Left kidney (tissue), 8 donors: ENCODE measurements around the gene MS4A3. TPM values are rescaled to one million over a fixed set of nuclear protein-coding genes. Genes with fewer than 3 reads are reported as not detected.
"Not testable (repeated sequence)": the region's sequence is repeated elsewhere in the genome, so short reads cannot be mapped to it uniquely, and the experiment has no call there.

Source experiments
- DNase-seq: peaks from one replicate; pipeline ENCODE4 v3.0.0-alpha.2; 2013
- long read RNA-seq, 8 donors: transcript quantifications; one replicate each; lab custom pipeline, GENCODE V29; 2026
- polyA plus RNA-seq: library from polyadenylated mRNA; unstranded; fragments of 120-200 nt; gene quantifications from one replicate; pipeline ENCODE4 v1.2.1, GENCODE V29; 2013; ENCODE audit not compliant: insufficient read length

Gene MS4A3, protein sequence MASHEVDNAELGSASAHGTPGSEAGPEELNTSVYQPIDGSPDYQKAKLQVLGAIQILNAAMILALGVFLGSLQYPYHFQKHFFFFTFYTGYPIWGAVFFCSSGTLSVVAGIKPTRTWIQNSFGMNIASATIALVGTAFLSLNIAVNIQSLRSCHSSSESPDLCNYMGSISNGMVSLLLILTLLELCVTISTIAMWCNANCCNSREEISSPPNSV
- polyA plus RNA-seq = 0.52 TPM
- long read RNA-seq, donor 1 = 0 reads
- long read RNA-seq, donor 2 = 0 reads
- long read RNA-seq, donor 3, partial matches to known transcripts = 0 of 1 reads
- long read RNA-seq, donor 3, other reads (novel, unspliced or antisense) = 0 of 1 reads
- long read RNA-seq, donor 4 = 0 reads
- long read RNA-seq, donor 5, partial matches to known transcripts = 0 of 1 reads
- long read RNA-seq, donor 5, other reads (novel, unspliced or antisense) = 0 of 1 reads
- long read RNA-seq, donor 6 = 0 reads
- long read RNA-seq, donor 7 = 0 reads
- long read RNA-seq, donor 8 = 0 reads

DNA sequence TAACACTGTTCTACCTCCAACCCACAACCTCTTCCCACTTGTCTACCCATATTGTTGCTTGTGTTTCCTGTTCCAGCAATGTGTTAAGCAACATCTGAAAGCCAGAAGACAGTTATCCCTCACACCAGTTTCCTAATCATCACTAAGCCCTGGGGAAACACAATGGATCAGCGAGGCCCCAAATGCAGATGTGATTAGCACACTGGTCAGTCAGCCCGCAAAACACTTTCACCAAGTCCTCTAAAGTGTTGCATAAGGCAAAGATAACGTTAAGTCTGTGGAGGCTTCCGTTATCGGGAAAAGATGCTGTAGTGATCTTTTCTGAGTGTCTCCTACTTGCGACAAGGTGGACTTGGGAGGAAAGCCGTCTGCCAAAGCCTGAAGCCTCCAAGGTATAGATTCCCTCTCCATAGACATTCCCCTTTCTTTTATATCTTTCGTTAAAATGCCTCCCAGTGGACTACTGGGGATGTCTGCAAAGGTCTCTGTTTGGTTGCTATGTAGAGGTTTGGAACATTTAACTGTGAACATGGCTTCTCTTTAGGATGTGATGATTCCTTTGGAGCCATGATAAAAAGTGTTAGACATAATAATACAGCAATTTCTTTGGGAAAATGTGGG, at the start of gene MS4A3:
MS4A3 (plus strand) TSS at position 317 of the 621 bp plus-strand sequence. CDS start 4,496 bp downstream, outside the sequence.
- DNase-seq = no peak

- no peak for DNase-seq
These were observed 39.6 kb upstream of the MS4A3 start, which contains the start of gene OOSP4B for GRCh38 chr11:60016881-60017280. TSS of gene OOSP4B (plus strand) at chr11:60017181.

GRCh38 chr11:60018058-60018457, 38.4 kb upstream of the MS4A3 start:
- no peak for DNase-seq

- DNase-seq = not testable (repeated sequence)
These were observed 36.1 kb upstream of the MS4A3 start for GRCh38 chr11:60020376-60020775.

GRCh38 chr11:60029015-60029632, 27.3 kb upstream of the MS4A3 start:
- no peak for DNase-seq

GRCh38 chr11:60040109-60040508, 16.4 kb upstream of the MS4A3 start, which contains the start of gene OOSP2:
TSS of gene OOSP2 (plus strand) at chr11:60040409. CDS start at chr11:60040460, 51 bp downstream.
- no peak for DNase-seq

DNA sequence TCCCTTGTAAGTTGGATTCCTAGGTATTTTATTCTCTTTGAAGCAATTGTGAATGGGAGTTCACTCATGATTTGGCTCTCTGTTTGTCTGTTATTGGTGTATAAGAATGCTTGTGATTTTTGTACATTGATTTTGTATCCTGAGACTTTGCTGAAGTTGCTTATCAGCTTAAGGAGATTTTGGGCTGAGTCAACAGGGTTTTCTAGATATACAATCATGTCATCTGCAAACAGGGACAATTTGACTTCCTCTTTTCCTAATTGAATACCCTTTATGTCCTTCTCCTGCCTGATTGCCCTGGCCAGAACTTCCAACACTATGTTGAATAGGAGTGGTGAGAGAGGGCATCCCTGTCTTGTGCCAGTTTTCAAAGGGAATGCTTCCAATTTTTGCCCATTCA, 6.0 kb upstream of the MS4A3 start:
- DNase-seq = not testable (repeated sequence)

- DNase-seq = not testable (repeated sequence)
These were observed 5.6 kb upstream of the MS4A3 start for GRCh38 chr11:60050839-60051238.

GRCh38 chr11:60059052-60059451, 2.6 kb downstream of the MS4A3 start:
- no peak for DNase-seq

DNA sequence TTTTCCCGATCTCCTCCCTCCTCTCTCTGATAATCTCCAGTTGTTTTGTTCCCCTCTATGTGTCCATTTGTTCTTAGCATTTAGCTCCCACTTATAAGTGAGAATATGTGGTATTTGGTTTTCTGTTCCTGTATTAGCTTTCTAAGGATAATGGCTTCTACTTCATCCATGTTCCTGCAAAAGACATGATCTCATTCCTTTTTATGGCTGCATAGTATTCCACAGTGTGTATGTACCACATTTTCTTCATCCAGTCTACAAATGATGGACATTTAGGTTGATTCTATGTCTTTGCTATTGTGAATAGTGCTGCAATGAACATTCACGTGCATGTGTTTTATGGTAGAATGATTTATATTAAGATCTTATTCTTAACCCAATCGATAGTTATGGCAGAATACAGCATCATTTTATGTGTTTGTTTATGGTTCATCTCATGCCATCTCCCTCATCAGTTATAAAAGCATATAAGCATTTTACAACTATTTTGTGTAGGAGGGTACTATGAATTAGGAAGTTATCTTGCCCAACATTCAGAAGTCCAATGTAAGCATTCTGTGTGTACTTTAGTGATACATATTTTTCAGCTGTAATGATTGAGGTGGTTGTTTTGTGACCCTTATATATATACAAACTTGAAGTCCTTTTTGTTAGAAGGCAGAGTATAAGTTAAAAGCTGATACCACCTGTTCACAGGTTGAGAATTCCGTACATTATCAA, 3.2 kb downstream of the MS4A3 start:
- no peak for DNase-seq

GRCh38 chr11:60064111-60064510, 7.6 kb downstream of the MS4A3 start:
- DNase-seq = no peak

GRCh38 chr11:60065801-60066200, 9.3 kb downstream of the MS4A3 start:
- no peak for DNase-seq

GRCh38 chr11:60069450-60069849, 13.0 kb downstream of the MS4A3 start:
- no peak for DNase-seq

- DNase-seq = not testable (repeated sequence)
These were observed 15.2 kb downstream of the MS4A3 start for GRCh38 chr11:60071644-60072043.

GRCh38 chr11:60077216-60077817, 20.9 kb downstream of the MS4A3 start:
- DNase-seq = no peak

DNA sequence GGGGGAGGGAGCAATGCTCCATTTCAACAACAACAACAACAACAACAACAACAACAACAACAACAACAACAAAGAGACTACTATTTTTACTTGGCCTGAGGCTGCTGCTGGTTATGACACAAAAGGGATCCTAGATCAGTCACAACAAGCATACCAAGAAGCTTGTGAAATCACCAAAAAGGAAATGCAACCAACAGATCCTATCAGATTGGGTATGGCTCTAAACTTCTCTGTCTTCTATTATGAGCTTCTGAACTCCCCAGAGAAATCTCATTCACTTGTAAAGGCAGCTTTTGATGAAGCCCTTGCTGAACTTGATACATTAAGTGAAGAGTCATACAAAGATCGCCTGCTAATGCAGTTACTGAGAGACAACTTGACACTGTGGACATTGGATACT, 21.5 kb downstream of the MS4A3 start:
- no peak for DNase-seq

DNA sequence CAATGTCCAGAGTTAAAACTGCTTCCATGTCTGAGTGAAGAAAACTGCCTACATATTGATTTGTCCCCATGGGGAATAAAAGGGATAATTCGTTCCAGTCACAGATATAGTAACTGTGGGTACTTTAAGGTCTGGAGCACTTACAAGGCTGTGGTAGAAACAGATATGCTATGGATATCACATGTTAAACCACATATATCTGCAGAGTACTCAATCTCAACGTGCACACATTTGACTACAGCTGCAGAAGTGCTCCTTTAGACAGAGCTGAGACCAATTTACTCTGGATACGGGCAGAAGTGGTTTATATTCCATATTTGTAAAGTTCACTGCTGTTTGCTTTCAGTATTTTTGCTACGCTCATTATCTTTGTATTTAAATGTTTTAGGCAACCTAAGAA, 22.3 kb downstream of the MS4A3 start:
- DNase-seq = no peak

GRCh38 chr11:60080535-60080934, 24.1 kb downstream of the MS4A3 start:
- no peak for DNase-seq

DNA sequence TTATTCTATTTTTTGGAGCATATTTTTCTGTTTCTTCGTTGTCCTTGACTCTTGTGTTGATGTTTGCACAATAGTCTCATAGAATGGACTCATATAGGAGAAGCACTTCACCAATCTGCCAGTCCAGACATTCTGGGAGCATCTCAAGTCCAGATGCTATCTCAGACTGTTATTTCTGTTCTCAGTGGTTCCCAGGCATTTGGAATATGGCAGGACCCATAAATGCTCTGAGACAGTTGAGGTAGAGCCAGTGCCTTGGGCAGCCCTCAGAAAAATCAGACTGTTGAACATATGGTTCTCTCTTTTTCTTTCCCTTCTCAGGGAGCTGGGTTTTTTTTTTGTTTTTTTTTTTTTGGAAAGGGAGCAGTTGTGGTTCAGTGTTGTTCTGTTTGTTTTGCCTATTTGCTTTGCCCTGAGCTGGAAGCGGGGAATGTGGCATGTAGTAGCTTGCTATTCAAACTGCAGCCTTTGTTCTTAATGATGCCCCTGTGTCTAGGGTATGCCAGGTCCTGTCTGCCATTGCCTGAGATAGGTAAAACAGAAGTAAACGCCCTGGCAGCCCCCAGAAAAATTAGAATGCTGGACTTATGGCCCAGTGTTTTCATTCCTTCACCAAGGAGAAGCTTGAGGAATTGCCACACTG, 28.3 kb downstream of the MS4A3 start:
- DNase-seq = no peak

GRCh38 chr11:60085909-60086308, 29.4 kb downstream of the MS4A3 start:
- no peak for DNase-seq

DNA sequence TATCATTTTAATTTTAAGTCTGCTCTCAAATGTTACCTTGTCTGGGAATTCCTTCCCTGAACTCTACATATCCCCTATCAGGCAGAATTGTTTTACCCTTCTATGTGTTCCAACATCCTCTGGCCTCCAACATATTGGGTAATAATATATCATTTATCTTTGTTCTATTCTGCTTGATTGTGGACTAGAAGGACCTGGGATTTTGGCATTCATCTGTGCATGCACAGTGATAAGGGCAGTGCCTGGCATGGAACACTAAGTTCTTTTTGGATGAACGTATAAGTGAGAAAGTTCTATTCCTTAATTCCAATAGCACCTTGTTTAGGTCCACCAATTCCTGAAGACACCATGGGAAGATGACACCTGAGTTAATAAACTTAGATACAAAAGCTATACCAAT, 30.8 kb downstream of the MS4A3 start:
- no peak for DNase-seq
